Upper lobe of left lung (tissue), 6 donors: ENCODE measurements around the gene GNG7. TPM values are rescaled to one million over a fixed set of nuclear protein-coding genes. Genes with fewer than 3 reads are reported as not detected.
"Not testable (repeated sequence)": the region's sequence is repeated elsewhere in the genome, so short reads cannot be mapped to it uniquely, and the experiment has no call there.

Source experiments
- ATAC-seq, 2 donors: fragments of 200-7000 bp; cut with Tn5 transposase; one replicate each; pipeline ENCODE4 v1.9.1; 2022; ENCODE audit warnings: mild to moderate bottlenecking in 2 of 2, moderate library complexity in 2 of 2; ENCODE audit not compliant: low FRiP score in 2 of 2
- DNase-seq, 2 donors: peaks; one replicate each; pipeline ENCODE4 v3.0.0-alpha.2; 2019 to 2020
- H3K27ac ChIP-seq, 4 donors: fragments of 200-600 bp; sonication (generic); one replicate each; pipeline ENCODE4 v1.5.1; 2016 to 2019
- H3K27me3 ChIP-seq, 4 donors: fragments of 200-600 bp; sonication (generic); one replicate each; pipeline ENCODE4 v1.5.1; 2017 to 2019
- H3K36me3 ChIP-seq, 4 donors: fragments of 200-600 bp; sonication (generic); one replicate each; pipeline ENCODE4 v1.5.1; 2016 to 2019
- H3K4me1 ChIP-seq, 4 donors: fragments of 200-600 bp; sonication (generic); one replicate each; pipeline ENCODE4 v1.5.1; 2018 to 2019
- H3K4me3 ChIP-seq, 4 donors: fragments of 200-600 bp; sonication (generic); one replicate each; pipeline ENCODE4 v1.5.1; 2017 to 2019; ENCODE audit warnings: mild to moderate bottlenecking in 2 of 4, moderate library complexity in 1 of 4
- H3K9me3 ChIP-seq, 4 donors: fragments of 200-600 bp; sonication (generic); one replicate each; pipeline ENCODE4 v1.5.1; 2018 to 2019
- CTCF ChIP-seq, 6 experiments: fragments of 450-650 bp in 4 of 6; fragments of 200-600 bp in 2 of 6; sonication (generic) in 2 of 6; IDR thresholded peaks; one replicate each; pipeline ENCODE4 v1.5.1; 2016 to 2019; ENCODE audit warnings: antibody characterized with exemption in 6 of 6
- EP300 ChIP-seq, 4 donors: sonication (generic); formaldehyde crosslinking; IDR thresholded peaks; one replicate each; pipeline ENCODE4 v1.5.1; 2017; ENCODE audit warnings: antibody characterized with exemption in 4 of 4, control low read depth in 2 of 4
- POLR2A ChIP-seq, 4 donors: fragments of 450-650 bp; IDR thresholded peaks; one replicate each; pipeline ENCODE4 v1.5.1; 2016 to 2017; ENCODE audit warnings: antibody characterized with exemption in 4 of 4, mild to moderate bottlenecking in 2 of 4
- POLR2AphosphoS5 ChIP-seq, 2 donors: sonication (generic); formaldehyde crosslinking; IDR thresholded peaks; one replicate each; pipeline ENCODE4 v1.5.1; 2017; ENCODE audit warnings: antibody characterized with exemption in 2 of 2
- WGBS, 2 donors: methylation state at CpG; one replicate each; pipeline ENCODE4 v1.1.5; 2017 to 2018; 5-methylcytosine and 5-hydroxymethylcytosine counted together
- total RNA-seq, 6 donors: library from RNA; depleted of rRNA in 4 of 6; stranded (reverse); fragments of >200 nt in 4 of 6; gene quantifications; one replicate each; pipeline versions ENCODE4 v1.1.0 to v1.2.1, GENCODE V29; 2016 to 2021
- donor health status: DM: no; HTN: no; CAD: no; lungs with moderate emphysema.
- donor health status: DM: no; HTN: yes; CAD: no; lungs with severe emphysema.

The GNG7 gene
- total RNA-seq, 6 donors from 2014 or later = 3.5 to 7.7 (median 7.1) TPM

DNA sequence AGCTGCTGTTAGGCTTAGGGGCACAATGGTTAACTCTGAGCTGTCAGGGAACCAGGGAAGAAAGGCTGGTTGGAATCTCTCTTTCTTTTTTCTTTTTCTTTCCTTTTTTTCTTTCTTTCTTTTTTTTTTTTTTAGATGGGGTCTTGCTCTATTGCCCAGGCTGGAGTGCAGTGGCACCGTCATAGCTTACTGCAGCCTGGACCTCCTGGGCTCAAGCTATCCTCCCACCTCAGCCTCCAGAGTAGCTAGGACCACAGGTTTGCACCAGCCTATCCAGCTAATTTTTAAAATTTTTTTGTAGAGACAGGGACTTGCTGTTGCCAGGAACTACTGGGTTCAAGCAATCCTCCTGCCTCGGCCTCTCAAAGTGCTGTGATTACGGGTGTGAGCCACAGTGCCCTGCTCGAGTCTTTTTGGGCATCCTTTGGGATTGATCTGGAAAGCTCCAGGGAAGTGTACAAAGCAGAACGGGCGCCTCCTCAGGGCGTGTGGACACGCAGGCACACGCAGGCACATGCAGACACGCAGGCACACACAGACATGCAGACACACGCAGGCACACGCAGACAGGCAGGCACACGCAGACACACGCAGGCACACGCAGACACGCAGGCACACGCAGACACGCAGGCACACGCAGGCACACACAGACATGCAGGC is 127.4 kb downstream of the GNG7 start:
- H3K27ac ChIP-seq = no peak overlapping the region
- no peak for DNase-seq
- peaks cover 24 to 37% (median 27%) of the 10 kb centered on the region in 4 donors for H3K4me1 ChIP-seq

GRCh38 chr19:2574478-2574931 is 128.0 kb downstream of the GNG7 start:
- 90 to 94% methylated on average over 15 of the region's 15 CpGs for WGBS, 2 donors
- TF ChIP-seq POLR2A (IDR thresholded peaks at IDR 0.05) = no peak
- no peak for TF ChIP-seq EP300 (IDR thresholded peaks at IDR 0.05)
- no peak for TF ChIP-seq POLR2AphosphoS5 (IDR thresholded peaks at IDR 0.05)
- no peak for TF ChIP-seq CTCF (IDR thresholded peaks at IDR 0.05)
- H3K9me3 ChIP-seq = no peaks in the 10 kb centered on the region
- H3K36me3 ChIP-seq = no peaks in the 10 kb centered on the region
- no peak overlapping the region for H3K27ac ChIP-seq
- DNase-seq = no peak
- H3K4me1 ChIP-seq = peaks cover 18 to 31% (median 21%) of the 10 kb centered on the region in 4 donors
- H3K4me3 ChIP-seq = no peak overlapping the region
- H3K27me3 ChIP-seq = no peaks in the 10 kb centered on the region
- no peak for ATAC-seq

More for the DNA sequence above, 127.4 kb downstream of the GNG7 start:
- TF ChIP-seq POLR2A (IDR thresholded peaks at IDR 0.05) = no peak
- no peak for TF ChIP-seq POLR2AphosphoS5 (IDR thresholded peaks at IDR 0.05)
- TF ChIP-seq EP300 (IDR thresholded peaks at IDR 0.05) = no peak
- TF ChIP-seq CTCF (IDR thresholded peaks at IDR 0.05) = no peak
- 92 to 93% methylated on average over 12 to 18 of the region's 19 CpGs for WGBS, 2 donors
- Histone ChIP-seq H3K27me3 (no peaks in the 10 kb centered on the region), H3K36me3 (no peaks in the 10 kb centered on the region), H3K4me3 (no peak overlapping the region), H3K9me3 (no peaks in the 10 kb centered on the region)
- ATAC-seq = no peak

GRCh38 chr19:2573916-2574315 is 128.6 kb downstream of the GNG7 start:
- H3K27ac ChIP-seq = no peak overlapping the region
- no peaks in the 10 kb centered on the region for H3K9me3 ChIP-seq
- WGBS, 2 donors = 84 to 93% methylated on average over 17 to 19 of the region's 19 CpGs
- ATAC-seq (no peak), DNase-seq (no peak)
- H3K4me3 ChIP-seq = no peak overlapping the region
- H3K36me3 ChIP-seq = no peaks in the 10 kb centered on the region
- TF ChIP-seq POLR2AphosphoS5 (IDR thresholded peaks at IDR 0.05) (no peak), CTCF (IDR thresholded peaks at IDR 0.05) (no peak), POLR2A (IDR thresholded peaks at IDR 0.05) (no peak), EP300 (IDR thresholded peaks at IDR 0.05) (no peak)
- H3K27me3 ChIP-seq = no peaks in the 10 kb centered on the region
- H3K4me1 ChIP-seq = peaks cover 14 to 25% (median 17%) of the 10 kb centered on the region in 4 donors

DNA sequence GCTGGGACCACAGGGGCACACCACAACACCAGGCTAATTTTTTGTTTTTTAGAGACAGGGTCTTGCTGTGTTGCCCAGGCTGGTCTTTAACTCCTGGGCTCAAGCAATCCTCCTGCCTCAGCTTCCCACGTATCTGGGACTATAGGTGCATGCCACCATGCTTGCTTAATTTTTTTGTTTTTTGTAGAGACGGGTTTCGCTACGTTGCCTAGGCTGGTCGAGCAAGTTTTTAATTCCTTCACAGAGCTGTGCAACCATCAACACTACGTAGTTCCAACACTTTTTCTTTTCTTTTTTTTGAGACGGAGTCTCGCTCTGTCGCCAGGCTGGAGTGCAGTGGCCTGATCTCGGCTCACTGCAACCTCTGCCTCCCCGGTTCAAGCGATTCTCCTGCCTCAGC is 130.3 kb downstream of the GNG7 start:
- H3K4me1 ChIP-seq = peaks cover 6 to 19% (median 9%) of the 10 kb centered on the region in 4 donors
- not testable (repeated sequence) for H3K27me3 ChIP-seq, H3K36me3 ChIP-seq, H3K9me3 ChIP-seq, H3K4me3 ChIP-seq, H3K27ac ChIP-seq, ATAC-seq, DNase-seq
- WGBS, 2 donors = 86 to 93% methylated on average over 11 to 12 of the region's 12 CpGs

GRCh38 chr19:2569596-2570465 is 132.7 kb downstream of the GNG7 start:
- no peak for DNase-seq
- Histone ChIP-seq H3K4me1 (peaks cover 7 to 18% (median 10%) of the 10 kb centered on the region in 4 donors), H3K4me3 (no peak overlapping the region), H3K27me3 (no peaks in the 10 kb centered on the region), H3K36me3 (no peaks in the 10 kb centered on the region), H3K27ac (peak overlapping the region in 1 of 4 donors; percentile 53), H3K9me3 (no peaks in the 10 kb centered on the region)
- TF ChIP-seq POLR2A (IDR thresholded peaks at IDR 0.05) (no peak), CTCF (IDR thresholded peaks at IDR 0.05) (no peak), EP300 (IDR thresholded peaks at IDR 0.05) (peak in 1 of 4 donors; percentile 64), POLR2AphosphoS5 (IDR thresholded peaks at IDR 0.05) (no peak)
- ATAC-seq = no peak
- 88 to 90% methylated on average over 18 to 21 of the region's 21 CpGs for WGBS, 2 donors
